HG02973 (cell line): Measurements from ENCODE around the gene IFT172.

Experiments used
- ATAC-seq: cut with Tn5 transposase; IDR thresholded peaks from one replicate; pipeline ENCODE4 v1.9.1; 2021; ENCODE audit warnings: moderate library complexity; ENCODE audit not compliant: unreplicated experiment

The IFT172 gene

DNA sequence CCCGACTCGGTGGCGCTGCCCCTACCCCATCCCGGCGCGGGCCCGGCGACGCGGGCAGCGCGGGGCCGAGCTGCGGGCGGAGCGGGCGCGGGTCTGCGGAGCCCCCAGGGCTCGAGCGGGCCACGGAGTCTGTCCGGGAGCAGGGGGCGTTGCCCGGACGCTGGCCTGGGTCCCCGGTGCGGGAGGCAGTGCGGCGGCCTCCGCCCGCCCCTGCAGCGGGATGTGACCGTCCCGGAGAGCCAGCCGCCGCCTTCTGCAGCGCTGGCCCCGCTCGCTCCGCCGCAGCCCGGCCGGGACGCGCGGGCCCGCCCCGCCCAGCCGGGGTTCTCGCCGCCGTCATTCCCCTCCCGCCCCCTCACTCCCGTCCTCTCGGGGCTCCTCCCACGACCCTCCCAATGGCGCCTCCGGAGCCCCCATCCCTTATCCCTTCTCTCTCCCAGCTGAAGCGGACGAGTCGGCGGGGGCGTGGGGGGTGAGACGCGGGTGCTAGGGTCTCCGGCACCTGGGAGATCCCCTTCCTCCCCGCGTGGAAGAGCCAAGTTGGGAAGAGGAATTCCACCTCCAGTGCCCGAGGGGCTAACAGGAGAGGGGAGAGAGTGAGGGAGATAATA, 5.5 kb upstream of the IFT172 start, which contains the start of gene FNDC4:
Gene FNDC4 (minus strand): TSS at position 257 of the 611 bp plus-strand sequence. CDS start 521 bp downstream, outside the sequence.
- ATAC-seq: no peak

DNA sequence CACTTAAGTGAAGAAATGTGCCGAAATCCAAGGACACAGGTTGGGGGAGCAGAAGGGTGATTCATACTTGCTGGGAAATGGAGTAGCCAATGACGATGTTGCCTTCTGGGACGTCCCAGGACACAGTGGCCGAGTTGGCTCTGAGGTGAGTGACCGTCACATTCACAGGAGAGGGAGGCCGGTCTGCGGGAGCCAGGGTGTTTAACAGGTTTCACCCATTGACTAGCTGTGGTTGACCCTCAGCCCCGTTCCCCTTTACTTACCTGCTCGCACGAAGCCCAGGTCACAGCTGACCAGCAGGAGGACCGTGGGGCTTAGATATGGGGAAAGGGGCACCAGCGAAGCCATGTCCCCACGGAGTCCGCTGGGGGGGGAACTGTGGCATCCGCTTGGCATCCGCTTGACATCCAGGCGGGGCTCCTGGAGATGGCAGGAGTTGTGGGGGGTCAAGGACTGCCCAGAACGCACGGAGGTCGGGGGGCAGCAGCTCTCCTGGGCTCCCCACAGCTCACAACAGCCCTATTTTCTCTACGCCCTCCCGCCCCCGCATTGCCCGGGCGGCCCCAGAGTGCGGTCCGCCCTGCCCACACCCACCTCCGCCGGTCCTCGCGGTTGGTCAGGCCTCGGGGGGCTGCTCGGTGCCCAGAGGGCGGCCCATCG, 4.9 kb upstream of the IFT172 start:
- no peak for ATAC-seq

DNA sequence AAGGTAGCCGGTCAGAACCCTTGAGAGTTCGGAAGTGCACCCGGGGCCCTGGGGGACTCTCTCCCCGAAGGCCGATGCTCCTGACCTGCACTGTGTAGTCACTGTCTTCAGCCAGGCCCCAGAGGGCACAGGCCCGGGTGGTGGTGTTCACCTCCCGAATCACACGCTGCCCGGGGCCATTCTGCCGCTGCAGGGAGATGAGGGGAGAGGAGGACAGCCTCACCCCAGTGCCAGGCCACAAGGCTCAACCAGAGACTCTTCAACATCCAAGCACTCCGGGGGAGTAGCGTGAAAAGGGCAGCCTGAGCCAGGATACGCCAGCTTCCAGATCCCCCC, 4.4 kb upstream of the IFT172 start:
- ATAC-seq: no peak

DNA sequence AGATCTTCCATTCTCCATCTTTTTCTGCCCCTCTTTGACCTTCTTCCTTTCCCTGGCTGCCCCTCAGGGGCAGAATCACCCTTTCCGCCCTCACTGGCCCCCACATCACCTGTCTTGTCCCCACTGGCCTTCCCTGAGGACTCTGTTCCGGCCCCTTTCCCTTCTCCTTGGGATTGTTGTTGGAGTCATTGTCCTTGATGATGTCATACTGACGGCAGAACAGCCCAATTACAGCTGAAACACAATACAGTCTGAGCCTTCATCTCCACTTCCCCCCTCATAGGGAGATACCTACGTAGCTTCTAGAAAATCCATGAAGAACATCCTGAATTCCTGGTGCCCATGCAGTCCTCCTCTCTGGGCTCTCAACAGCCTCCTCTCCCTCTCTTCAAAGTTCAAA, 3.0 kb upstream of the IFT172 start:
- ATAC-seq: no peak

- ATAC-seq: peak; percentile 3
These were observed 435 bp downstream of the IFT172 start for GRCh38 chr2:27489118-27489497.

DNA sequence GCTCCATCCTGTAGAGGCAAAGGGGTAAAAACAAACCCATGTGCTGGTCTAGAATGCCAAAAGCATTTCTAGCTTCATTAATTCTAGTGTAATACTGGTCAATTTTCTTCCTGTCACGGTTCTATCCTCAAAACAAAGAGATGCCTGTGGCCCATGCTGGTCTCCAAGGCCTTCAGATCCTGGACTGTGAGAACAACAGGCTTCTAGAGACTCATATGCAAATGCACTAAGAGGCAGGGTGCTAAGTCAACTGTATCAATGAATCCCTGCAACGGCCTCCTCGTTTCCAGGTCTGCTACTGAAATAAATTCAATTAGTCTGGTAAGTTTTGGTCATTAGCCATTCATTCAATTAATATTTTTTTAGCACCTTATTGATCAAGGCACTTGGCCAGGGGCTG, 4.0 kb downstream of the IFT172 start:
- no peak for ATAC-seq

DNA sequence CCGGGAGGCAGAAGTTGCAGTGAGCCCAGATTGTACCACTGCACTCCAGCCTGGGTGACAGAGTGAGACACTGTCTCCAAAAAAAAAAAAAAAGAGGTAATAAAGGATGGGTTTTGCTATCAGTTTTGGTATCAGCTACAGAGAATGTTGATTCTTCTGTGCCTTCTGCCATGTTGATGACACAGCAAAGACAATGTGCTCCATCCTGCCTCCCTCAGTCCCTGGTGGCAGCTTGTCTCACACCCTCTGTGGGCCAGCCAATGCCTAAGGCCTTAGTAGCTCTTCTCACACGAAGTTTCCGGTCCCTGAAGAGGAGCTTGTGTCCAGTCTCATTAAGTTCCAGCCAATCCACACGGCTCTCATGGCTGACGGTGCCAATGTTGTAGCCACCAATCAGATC, 17.6 kb downstream of the IFT172 start:
- no peak for ATAC-seq

GRCh38 chr2:27464443-27464842, 25.1 kb downstream of the IFT172 start:
- no peak for ATAC-seq

GRCh38 chr2:27461118-27461517, 28.4 kb downstream of the IFT172 start:
- ATAC-seq: no peak

DNA sequence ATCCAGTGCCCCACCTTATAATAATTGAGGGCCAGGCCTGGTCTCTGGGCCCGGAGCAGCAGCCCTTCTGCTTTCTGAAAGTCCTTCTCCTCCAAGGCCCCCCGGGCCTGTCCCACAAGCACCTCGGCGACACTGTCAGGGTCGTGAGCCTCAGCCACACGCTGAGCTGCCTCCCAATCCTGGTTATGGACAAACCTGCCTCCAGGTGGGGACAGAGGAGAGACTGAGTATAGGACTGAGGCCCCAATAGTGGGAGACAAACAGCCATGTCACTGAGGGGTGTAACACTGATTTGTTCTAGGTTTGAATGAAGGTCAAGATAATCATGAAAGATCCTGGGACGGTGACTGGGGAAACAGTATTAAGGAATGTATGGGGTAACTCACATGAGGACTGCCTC, 35.6 kb downstream of the IFT172 start:
- no peak for ATAC-seq

GRCh38 chr2:27451095-27451494, 38.4 kb downstream of the IFT172 start:
- ATAC-seq: no peak

DNA sequence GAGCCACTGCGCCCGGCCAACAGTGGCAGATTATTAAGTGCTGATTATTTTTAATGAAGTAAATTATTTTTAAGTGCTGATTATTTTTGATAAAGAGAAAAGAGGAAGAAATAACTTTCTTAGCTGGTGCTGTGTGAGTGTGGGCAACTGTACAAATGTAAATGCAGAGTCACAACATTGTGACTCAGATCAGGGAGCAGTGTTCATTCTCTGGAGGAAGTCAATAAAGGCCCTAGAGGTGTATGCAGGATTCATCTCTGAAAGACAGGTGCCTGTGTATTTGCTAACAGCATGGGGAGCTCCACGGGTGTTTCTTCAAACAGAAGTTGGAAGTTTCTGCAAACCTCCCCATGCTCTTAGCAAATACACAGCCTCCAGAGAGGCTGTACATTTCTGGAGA, 41.2 kb downstream of the IFT172 start:
- ATAC-seq: no peak

DNA sequence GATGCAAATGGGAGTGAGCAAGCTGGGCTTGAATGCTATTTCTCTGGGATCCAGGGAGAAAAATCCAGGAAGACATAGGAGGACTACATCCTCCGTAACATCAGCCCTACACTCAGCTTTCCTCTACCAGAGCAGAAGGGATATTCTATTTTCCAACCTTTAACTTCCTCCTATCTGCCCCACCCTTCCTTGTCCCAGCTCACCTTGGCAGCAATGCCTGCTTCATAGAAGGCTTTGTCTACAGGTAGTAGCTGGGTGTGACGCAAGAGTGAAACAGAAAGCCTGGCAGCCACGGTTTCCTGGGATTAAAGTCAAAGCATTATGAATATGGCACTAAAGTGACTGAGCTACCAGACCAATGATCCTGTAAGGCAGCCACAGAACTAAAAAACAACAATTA, 43.5 kb downstream of the IFT172 start:
- ATAC-seq: no peak

GRCh38 chr2:27445615-27446014, 43.9 kb downstream of the IFT172 start:
- no peak for ATAC-seq

DNA sequence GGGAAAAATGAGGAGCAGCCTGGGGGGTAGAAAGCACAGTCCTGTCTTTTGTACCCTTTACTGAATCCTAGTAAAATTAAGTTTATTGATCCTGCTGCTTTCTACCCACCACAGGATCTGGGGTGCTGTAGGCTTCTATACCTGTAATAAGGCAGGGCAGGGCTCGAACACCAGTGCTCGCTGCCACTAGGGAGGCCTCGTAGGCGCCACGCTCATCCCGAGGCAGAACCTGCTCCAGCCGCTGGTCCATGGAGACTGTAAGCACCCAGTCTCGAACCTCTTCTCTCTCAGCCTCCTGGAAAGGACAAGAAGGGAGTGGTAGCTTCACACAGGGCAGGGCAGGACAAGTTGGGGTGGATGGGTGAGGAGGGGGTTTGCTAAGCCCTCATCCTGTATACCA, 44.4 kb downstream of the IFT172 start:
- no peak for ATAC-seq

- no peak for ATAC-seq
These were observed 46.6 kb downstream of the IFT172 start for GRCh38 chr2:27442920-27443282.

- ATAC-seq: no peak
These were observed 47.3 kb downstream of the IFT172 start, which contains the start of gene KRTCAP3 for GRCh38 chr2:27441958-27442919. Gene KRTCAP3, plus strand, starts transcription at chr2:27442381. Its CDS starts 32 bp downstream, at chr2:27442413.

- ATAC-seq: no peak
These were observed 48.2 kb downstream of the IFT172 start for GRCh38 chr2:27441226-27441926.

DNA sequence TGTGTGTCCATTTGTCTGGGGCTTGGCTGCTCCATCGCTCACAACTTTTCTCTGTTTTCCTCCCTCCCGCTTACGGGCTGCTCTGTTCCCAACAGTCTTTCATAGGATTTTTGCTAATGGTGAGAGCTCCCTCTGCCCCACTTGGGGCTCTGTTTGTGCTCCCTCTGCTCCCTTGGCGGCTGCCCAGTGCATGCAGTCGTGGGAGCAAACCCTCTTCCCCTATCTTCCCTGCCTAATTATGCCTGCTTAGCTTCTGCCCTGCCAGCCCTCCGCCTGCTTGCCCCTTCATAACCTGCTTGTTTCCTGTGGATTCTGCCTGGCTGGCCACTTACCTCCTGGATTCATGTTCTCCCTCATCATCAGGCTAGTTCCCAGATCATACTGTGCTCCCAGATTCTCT, 53.9 kb downstream of the IFT172 start:
- ATAC-seq: no peak

- ATAC-seq: no peak
These were observed 58.1 kb downstream of the IFT172 start for GRCh38 chr2:27431395-27431794.

DNA sequence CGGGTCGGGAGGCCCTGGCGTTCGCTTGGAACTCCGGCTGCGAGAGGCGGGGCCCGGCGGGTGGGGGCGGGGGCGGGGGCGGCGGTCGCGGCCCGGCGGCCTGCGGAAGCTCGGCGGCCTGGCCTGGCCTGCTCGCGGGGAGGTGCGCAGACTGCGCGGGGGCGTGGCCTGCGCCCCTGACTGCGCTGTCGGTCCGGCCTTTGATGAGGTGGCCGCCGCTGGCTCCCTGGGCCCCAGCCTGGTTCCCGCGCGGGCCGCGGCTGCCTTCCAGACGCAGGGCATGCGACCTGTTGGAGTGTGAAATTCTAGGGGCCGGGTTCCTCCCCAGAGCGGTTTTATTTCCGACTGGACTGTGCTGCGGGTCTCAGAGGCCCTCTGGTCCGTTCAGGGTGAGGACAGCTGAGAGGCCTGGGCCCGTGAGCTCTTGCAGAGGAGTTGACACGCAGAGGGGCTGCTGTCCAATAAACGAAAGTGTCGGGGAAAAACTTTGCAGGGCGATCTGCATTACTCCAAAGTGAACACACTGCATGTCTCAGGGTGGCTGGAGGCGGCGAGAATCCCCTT, 60.5 kb downstream of the IFT172 start:
- peak; percentile 58 for ATAC-seq
